ENCODE measurements around the gene SNX1.
"Not testable (repeated sequence)": the region's sequence is repeated elsewhere in the genome, so short reads cannot be mapped to it uniquely, and the experiment has no call there.

The SNX1 gene

DNA sequence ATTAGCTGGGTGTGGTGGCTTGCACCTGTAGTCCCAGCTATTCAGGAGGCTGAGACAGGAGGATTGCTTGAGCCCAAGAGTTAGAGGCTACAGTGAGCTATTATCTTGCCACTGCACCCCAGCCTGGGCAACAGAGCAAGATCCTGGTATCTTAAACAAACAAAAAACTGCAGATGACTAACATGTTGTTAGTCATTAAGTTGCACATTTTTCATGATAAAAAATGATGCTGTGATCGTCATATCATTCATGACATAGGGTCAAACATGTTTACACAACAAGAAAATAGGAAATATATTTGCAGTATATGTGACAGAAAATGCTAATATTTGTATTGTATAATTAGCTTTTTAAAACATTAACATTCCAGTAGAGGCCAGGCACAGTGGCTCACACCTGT lies 29.3 kb upstream of the SNX1 start:
- intact Hi-C loops (cut with micrococcal nuclease), result loop anchor here (5.0 kb wide), 2 partner anchors 174 to 239 kb away; no protein-coding TSS in a partner anchor
- no peaks in the 10 kb centered on the region for H3K9me3 Mint-ChIP-seq
- H3K27ac Mint-ChIP-seq, result no peak overlapping the region
- peaks cover 31% of the 10 kb centered on the region for H3K4me1 Mint-ChIP-seq (ENCODE audit: low read depth)
- peaks cover 5% of the 10 kb centered on the region for H3K36me3 Mint-ChIP-seq (ENCODE audit: low read depth)
- no peak overlapping the region for H3K4me3 Mint-ChIP-seq
- no peaks in the 10 kb centered on the region for H3K27me3 Mint-ChIP-seq

DNA sequence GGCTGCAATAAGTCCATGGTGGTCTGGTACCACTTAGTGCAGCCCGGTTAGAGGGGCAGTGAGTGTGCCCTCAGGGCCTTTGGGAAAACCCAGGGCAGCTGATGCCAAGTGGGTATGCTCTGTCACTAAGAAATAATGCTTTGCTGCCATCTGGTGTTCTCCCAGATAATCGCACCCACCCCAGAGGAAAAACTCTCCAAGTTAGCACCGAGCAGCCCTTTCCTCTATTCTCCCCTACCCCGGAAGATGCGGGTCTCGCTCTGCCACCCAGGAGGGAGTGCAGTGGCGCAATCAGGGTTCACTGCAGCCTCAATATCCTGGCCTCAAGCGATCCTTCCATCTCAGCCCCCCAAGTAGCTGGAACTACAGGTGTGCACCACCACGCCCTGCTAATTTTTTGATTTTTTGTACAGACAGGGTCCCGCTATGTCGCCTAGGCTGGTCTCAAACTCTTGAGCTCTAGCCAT lies 28.2 kb upstream of the SNX1 start:
- H3K36me3 Mint-ChIP-seq (ENCODE audit: low read depth), result peaks cover 17% of the 10 kb centered on the region
- H3K4me1 Mint-ChIP-seq (ENCODE audit: low read depth), result peaks cover 39% of the 10 kb centered on the region
- no peak overlapping the region for H3K27ac Mint-ChIP-seq
- H3K4me3 Mint-ChIP-seq, result no peak overlapping the region
- no peaks in the 10 kb centered on the region for H3K27me3 Mint-ChIP-seq
- H3K9me3 Mint-ChIP-seq, result no peaks in the 10 kb centered on the region
- intact Hi-C loops (cut with micrococcal nuclease), result loop anchor here (1.0 to 5.0 kb wide), 3 partner anchors 175 to 315 kb away; no protein-coding TSS in a partner anchor

GRCh38 chr15:64068133-64068532 lies 27.6 kb upstream of the SNX1 start:
- H3K9me3 Mint-ChIP-seq, result no peaks in the 10 kb centered on the region
- peaks cover 39% of the 10 kb centered on the region for H3K4me1 Mint-ChIP-seq (ENCODE audit: low read depth)
- no peaks in the 10 kb centered on the region for H3K27me3 Mint-ChIP-seq
- peaks cover 21% of the 10 kb centered on the region for H3K36me3 Mint-ChIP-seq (ENCODE audit: low read depth)
- no peak overlapping the region for H3K27ac Mint-ChIP-seq
- no peak overlapping the region for H3K4me3 Mint-ChIP-seq
- intact Hi-C loops (cut with micrococcal nuclease), result loop anchor here (5.0 kb wide), 2 partner anchors 176 to 241 kb away; no protein-coding TSS in a partner anchor

DNA sequence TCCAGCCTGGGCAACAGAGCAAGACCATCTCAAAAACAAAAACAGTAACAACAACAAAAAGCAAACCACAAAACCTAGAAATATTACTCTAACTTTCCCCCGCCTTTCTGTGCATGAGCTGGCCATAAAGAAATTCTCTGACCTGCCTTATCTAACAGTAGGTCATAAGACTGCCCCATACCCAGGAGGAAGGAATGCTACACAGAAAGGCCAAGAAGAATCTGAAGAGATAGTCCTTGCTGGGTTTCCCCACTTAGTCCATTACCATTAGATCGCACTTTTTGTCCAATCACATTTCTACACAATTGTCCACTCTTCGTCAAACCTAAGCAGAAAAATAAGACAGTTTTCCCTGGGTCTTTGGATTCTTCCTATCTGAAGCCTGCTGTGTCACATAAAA lies 25.7 kb upstream of the SNX1 start:
- Mint-ChIP-seq H3K4me1 (ENCODE audit: low read depth) (peaks cover 45% of the 10 kb centered on the region), H3K27me3 (no peaks in the 10 kb centered on the region), H3K27ac (peak overlapping the region; percentile 20), H3K4me3 (no peak overlapping the region), H3K36me3 (ENCODE audit: low read depth) (peaks cover 34% of the 10 kb centered on the region), H3K9me3 (no peaks in the 10 kb centered on the region)
- intact Hi-C loops (cut with micrococcal nuclease), result no loop called here

DNA sequence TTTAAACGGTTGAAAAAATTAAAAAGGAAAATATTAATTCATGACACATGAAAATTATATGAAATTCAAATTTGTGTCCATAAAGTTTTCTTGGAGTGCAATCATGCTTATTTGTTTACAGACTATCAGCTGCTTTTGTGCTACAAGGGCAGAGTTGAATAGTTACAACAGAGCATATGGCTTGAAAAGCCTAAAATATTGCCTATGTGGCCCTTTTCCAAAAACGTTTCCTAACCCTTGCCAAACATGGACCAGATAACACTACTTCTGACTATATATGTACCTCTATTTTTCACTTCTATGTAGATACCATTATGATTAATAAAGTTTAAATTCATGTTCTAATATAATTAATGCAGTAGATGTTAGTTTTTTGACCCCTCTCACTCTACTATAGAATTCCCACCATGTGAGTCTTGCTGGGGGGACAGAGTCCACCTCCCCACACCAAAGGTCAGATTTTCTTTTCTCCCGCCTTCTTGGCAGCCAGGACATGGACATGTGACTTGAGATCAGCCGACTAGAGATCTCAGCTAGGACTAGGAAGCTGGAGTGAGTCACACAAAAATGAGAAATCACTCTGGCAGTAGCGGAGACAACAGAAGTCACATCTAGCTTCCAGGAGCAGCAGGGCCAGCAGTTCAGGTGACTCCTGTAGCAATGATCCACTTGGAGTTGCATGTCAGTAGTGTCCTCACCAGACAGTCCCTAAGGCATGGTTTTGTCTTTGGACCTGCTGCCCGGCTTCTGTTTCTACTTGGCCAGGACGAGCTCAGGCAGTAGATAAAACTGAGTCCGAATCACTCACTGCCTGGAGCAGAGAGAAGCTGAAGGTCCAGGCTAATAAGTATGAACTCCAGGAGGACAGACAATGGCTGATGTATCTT lies 24.6 kb upstream of the SNX1 start:
- Mint-ChIP-seq H3K4me3 (no peak overlapping the region), H3K4me1 (ENCODE audit: low read depth) (peaks cover 49% of the 10 kb centered on the region), H3K9me3 (no peaks in the 10 kb centered on the region), H3K27ac (peak overlapping the region; percentile 79), H3K36me3 (ENCODE audit: low read depth) (peaks cover 45% of the 10 kb centered on the region), H3K27me3 (no peaks in the 10 kb centered on the region)
- intact Hi-C loops (cut with micrococcal nuclease), result no loop called here

DNA sequence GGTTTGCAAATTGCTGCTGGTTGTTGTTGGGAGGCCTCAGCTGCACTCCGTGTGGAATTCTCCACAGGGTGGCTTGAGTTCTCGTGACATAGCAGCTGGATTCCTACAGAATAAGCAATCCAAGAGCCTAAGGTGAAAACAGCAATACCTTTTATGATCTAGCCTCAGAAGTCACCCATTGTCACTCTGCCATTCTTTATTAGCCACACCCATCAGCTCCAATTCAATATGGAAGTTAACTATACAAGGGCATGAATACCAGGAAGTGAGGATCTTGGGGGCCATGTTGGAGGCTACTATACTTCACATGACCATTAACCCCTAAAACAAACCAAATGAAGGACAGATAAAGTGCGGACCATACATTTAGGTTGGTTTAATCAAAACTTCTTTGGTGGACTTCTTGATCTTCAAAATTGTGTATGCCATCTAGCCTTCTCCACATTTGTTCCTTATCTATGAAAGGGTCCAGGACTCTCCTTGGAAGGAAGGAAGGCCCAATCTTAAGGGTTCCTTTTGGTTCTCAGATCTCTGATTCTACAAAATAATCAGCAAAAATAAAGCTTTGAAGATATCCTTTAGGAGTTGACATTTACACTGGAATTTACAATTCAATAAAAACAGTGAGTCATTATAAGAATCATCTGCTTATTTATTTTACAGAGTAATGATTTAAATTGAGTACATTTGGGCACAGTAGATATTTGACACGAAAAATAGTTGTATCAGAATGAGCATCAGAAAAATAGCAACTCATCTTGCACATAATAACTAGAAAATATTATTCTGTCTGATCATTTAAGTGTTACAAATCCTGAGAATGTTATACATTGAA lies 23.6 kb upstream of the SNX1 start:
- Mint-ChIP-seq H3K4me3 (no peak overlapping the region), H3K4me1 (ENCODE audit: low read depth) (peaks cover 51% of the 10 kb centered on the region), H3K27me3 (no peaks in the 10 kb centered on the region), H3K36me3 (ENCODE audit: low read depth) (peaks cover 47% of the 10 kb centered on the region), H3K27ac (peak overlapping the region; percentile 79), H3K9me3 (no peaks in the 10 kb centered on the region)
- intact Hi-C loops (cut with micrococcal nuclease), result no loop called here

DNA sequence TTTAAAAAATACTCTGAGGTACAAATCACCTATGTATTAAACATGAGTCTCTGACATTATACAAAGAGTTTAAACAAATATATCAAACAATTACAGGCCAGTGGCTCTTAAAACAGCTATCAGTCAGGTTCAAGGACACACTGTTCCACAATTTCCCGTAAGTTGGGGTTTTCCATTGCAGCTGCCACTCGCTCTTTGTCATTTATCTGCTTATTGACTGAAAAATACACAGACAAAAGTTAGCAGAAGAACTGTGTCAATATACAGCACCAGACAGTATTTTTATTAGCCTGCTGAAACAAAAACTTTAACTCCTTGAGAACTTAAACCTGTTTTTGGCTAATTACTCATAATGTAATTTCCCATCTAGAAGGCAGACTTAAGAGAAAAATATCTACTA lies 23.0 kb upstream of the SNX1 start:
- Mint-ChIP-seq H3K9me3 (no peaks in the 10 kb centered on the region), H3K27ac (no peak overlapping the region), H3K4me3 (no peak overlapping the region), H3K36me3 (ENCODE audit: low read depth) (peaks cover 54% of the 10 kb centered on the region), H3K27me3 (no peaks in the 10 kb centered on the region), H3K4me1 (ENCODE audit: low read depth) (peaks cover 52% of the 10 kb centered on the region)
- intact Hi-C loops (cut with micrococcal nuclease), result no loop called here

GRCh38 chr15:64073496-64073895 lies 22.3 kb upstream of the SNX1 start:
- H3K27ac Mint-ChIP-seq; H3K27me3 Mint-ChIP-seq; H3K4me3 Mint-ChIP-seq; intact Hi-C loops (cut with micrococcal nuclease); H3K9me3 Mint-ChIP-seq: not testable (repeated sequence)
- Mint-ChIP-seq H3K36me3 (ENCODE audit: low read depth) (peaks cover 59% of the 10 kb centered on the region), H3K4me1 (ENCODE audit: low read depth) (peaks cover 50% of the 10 kb centered on the region)

DNA sequence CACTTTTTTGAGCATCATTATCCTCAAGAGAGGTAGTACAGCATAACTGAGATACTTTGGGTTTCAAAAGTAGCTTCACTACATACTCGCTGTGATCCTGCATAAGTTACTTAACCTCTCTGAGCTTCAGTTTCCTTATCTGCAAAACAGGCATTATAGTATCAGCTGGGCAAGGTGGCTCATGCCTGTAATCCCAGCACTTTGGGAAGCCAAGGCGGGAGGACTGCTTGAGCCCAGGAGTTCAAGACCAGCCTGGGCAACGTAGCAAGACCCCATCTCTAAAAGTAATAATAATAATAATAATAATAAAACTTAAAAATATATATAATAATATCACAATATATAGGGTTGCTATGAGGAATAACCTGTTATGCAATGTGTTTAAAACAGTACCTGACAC lies 13.0 kb upstream of the SNX1 start:
- Mint-ChIP-seq H3K27ac (no peak overlapping the region), H3K9me3 (no peaks in the 10 kb centered on the region), H3K4me1 (ENCODE audit: low read depth) (peaks cover 9% of the 10 kb centered on the region), H3K27me3 (no peaks in the 10 kb centered on the region), H3K4me3 (no peak overlapping the region), H3K36me3 (ENCODE audit: low read depth) (peaks cover 87% of the 10 kb centered on the region)
- intact Hi-C loops (cut with micrococcal nuclease), result no loop called here

GRCh38 chr15:64089543-64090280 lies 6.1 kb upstream of the SNX1 start:
- no peaks in the 10 kb centered on the region for H3K27me3 Mint-ChIP-seq
- peaks cover 73% of the 10 kb centered on the region for H3K36me3 Mint-ChIP-seq (ENCODE audit: low read depth)
- H3K27ac Mint-ChIP-seq, result peak overlapping the region; percentile 94
- peak overlapping the region; percentile 52 for H3K4me3 Mint-ChIP-seq
- peaks cover 45% of the 10 kb centered on the region for H3K4me1 Mint-ChIP-seq (ENCODE audit: low read depth)
- intact Hi-C loops (cut with micrococcal nuclease), result no loop called here
- no peaks in the 10 kb centered on the region for H3K9me3 Mint-ChIP-seq

- peak overlapping the region; percentile 52 for H3K4me3 Mint-ChIP-seq
- H3K9me3 Mint-ChIP-seq, result no peaks in the 10 kb centered on the region
- intact Hi-C loops (cut with micrococcal nuclease), result no loop called here
- peaks cover 65% of the 10 kb centered on the region for H3K36me3 Mint-ChIP-seq (ENCODE audit: low read depth)
- peaks cover 52% of the 10 kb centered on the region for H3K4me1 Mint-ChIP-seq (ENCODE audit: low read depth)
- H3K27ac Mint-ChIP-seq, result peak overlapping the region; percentile 94
- no peaks in the 10 kb centered on the region for H3K27me3 Mint-ChIP-seq
Measured at GRCh38 chr15:64090527-64090926, 5.3 kb upstream of the SNX1 start.

DNA sequence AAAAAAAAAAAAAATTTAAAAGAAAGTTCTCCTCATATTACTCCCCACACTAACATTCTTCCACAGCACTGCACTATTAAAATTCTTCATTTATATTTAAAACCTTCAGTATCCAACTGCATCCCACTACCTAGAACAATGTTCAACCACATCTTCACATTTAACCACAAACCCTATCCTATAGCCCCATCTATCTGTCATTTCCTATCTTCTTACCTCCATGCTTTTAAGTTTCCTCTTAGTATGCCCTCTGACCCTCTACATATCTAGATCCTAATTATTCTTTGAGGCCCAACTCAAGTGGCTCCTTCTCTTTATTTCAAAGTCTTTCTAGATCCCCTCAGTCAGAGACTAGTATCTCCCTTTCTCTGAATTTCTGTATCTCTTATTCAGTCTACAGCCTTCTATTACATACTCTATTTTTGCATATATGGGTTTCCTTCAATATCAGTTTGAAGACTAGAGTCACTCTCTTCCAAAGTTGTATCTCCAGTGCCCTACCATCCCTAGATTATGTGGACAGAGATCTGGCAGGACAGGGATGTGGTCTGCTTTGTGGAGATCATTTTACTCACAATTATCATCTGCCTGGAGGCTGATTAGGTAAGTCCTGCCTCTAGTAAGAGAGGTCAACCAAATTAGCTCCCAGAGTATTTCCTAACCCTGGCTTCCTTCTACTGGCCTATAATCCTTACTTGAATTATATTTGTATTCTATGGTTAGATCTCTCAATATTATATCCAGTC lies 3.5 kb upstream of the SNX1 start:
- Mint-ChIP-seq H3K27ac (peak overlapping the region; percentile 94), H3K36me3 (ENCODE audit: low read depth) (peaks cover 64% of the 10 kb centered on the region), H3K4me3 (peak overlapping the region; percentile 100), H3K27me3 (no peaks in the 10 kb centered on the region), H3K9me3 (no peaks in the 10 kb centered on the region), H3K4me1 (ENCODE audit: low read depth) (peaks cover 58% of the 10 kb centered on the region)
- intact Hi-C loops (cut with micrococcal nuclease), result no loop called here

Measured in dendritic cell treated with granulocyte-macrophage colony-stimulating factor and Interleukin-4, amounts not matched to agents 40 ng/mL and 50 ng/mL, for 4 days (primary cell).